ENCODE data around the gene CYP11A1. TPM values are rescaled to one million over a fixed set of nuclear protein-coding genes. Genes with fewer than 3 reads are reported as not detected.
"Not testable (repeated sequence)": the region's sequence is repeated elsewhere in the genome, so short reads cannot be mapped to it uniquely, and the experiment has no call there.

Gene CYP11A1
- total RNA-seq, 1 experiment from 2014 or later, result not detected

DNA sequence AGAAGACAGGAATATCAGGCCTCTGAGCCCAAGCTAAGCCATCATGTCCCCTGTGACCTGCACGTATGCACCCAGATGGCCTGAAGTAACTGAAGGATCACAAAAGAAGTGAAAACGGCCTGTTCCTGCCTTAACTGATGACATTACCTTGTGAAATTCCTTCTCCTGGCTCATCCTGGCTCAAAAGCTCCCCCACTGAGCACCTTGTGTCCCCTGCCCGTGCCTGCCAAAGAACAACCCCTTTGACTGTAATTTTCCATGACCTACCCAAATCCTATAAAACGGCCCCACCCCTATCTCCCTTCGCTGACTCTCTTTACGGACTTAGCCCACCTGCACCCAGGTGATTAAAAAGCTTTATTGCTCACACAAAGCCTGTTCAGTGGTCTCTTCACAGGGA is 8.1 kb downstream of the CYP11A1 start:
- not testable (repeated sequence) for H3K79me2 ChIP-seq (ENCODE audit: low read length); H3K9ac ChIP-seq (ENCODE audit: low read length); H3K4me1 ChIP-seq (ENCODE audit: low read length); H3K4me3 ChIP-seq (ENCODE audit: low read length); H3K27ac ChIP-seq (ENCODE audit: low read length); H4K20me1 ChIP-seq (ENCODE audit: insufficient read depth, low read depth, low read length); DNase-seq; H3K9me3 ChIP-seq (ENCODE audit: low read length); H2AFZ ChIP-seq (ENCODE audit: low read length); H3K4me2 ChIP-seq (ENCODE audit: low read depth, low read length, poor library complexity, severe bottlenecking); H3K36me3 ChIP-seq (ENCODE audit: insufficient read depth, low read length); H3K27me3 ChIP-seq (ENCODE audit: low read length); H3K9me2 ChIP-seq (replicated peaks; ENCODE audit: insufficient read depth, low read length)

DNA sequence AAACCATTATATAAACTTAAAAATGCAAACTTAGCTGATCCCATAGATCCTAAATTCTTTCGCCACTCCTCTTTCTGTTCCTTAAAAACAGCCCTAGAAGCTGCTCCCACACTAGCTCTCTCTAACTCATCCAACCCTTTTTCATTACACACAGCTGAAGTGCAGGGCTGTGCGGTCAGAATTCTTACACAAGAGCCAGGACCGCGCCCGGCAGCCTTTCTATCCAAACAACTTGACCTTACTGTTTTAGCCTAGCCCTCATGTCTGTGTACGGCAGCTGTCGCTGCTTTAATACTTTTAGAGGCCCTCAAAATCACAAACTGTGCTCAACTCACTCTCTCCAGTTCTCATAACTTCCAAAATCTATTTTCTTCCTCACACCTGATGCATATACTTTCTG is 9.9 kb downstream of the CYP11A1 start:
- H3K4me2 ChIP-seq (ENCODE audit: low read depth, low read length, poor library complexity, severe bottlenecking); H3K4me1 ChIP-seq (ENCODE audit: low read length); H4K20me1 ChIP-seq (ENCODE audit: insufficient read depth, low read depth, low read length); H3K79me2 ChIP-seq (ENCODE audit: low read length); DNase-seq; H3K9me2 ChIP-seq (replicated peaks; ENCODE audit: insufficient read depth, low read length); H2AFZ ChIP-seq (ENCODE audit: low read length); H3K27me3 ChIP-seq (ENCODE audit: low read length); H3K27ac ChIP-seq (ENCODE audit: low read length); H3K9me3 ChIP-seq (ENCODE audit: low read length); H3K4me3 ChIP-seq (ENCODE audit: low read length); H3K36me3 ChIP-seq (ENCODE audit: insufficient read depth, low read length); H3K9ac ChIP-seq (ENCODE audit: low read length): not testable (repeated sequence)

DNA sequence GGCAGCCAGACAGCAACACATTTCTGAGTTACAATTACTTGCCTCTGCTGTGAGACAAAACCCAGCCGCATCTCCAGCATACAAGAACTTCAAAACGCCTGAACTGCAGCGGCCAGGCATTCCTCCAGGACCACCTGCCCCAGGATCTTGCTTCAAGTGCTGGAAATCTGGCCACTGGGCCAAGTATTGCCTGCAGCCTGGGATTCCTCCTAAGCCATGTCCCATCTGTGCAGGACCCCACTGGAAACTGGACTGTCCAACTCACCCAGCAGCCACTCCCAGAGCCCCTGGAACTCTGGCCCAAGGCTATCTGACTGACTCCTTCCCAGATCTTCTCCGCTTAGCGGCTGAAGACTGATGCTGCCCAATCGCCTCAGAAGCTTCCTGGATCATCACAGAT is 11.4 kb downstream of the CYP11A1 start:
- H3K27me3 ChIP-seq (ENCODE audit: low read length); H3K9me2 ChIP-seq (replicated peaks; ENCODE audit: insufficient read depth, low read length); H3K36me3 ChIP-seq (ENCODE audit: insufficient read depth, low read length); H3K4me2 ChIP-seq (ENCODE audit: low read depth, low read length, poor library complexity, severe bottlenecking); H3K9ac ChIP-seq (ENCODE audit: low read length); H3K4me1 ChIP-seq (ENCODE audit: low read length); DNase-seq; H3K27ac ChIP-seq (ENCODE audit: low read length); H2AFZ ChIP-seq (ENCODE audit: low read length); H3K9me3 ChIP-seq (ENCODE audit: low read length); H4K20me1 ChIP-seq (ENCODE audit: insufficient read depth, low read depth, low read length); H3K4me3 ChIP-seq (ENCODE audit: low read length); H3K79me2 ChIP-seq (ENCODE audit: low read length): not testable (repeated sequence)

DNA sequence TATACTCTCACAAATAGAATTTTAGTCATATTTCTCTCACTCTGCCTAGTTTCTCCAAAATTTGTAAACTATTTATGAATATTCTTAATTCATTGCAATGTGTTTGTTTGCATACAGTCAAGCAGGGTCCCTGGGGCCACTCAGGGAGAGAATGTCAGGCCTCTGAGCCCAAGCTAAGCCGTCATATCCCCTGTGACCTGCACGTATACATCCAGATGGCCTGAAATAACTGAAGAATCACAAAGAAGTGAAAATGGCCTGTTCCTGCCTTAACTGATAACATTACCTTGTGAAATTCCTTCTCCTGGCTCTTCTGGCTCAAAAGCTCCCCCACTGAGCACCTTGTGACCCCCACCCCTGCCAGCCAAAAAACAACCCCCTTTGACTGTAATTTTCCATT is 13.5 kb downstream of the CYP11A1 start:
- not testable (repeated sequence) for H3K4me3 ChIP-seq (ENCODE audit: low read length); H3K27ac ChIP-seq (ENCODE audit: low read length); H3K4me2 ChIP-seq (ENCODE audit: low read depth, low read length, poor library complexity, severe bottlenecking); H3K79me2 ChIP-seq (ENCODE audit: low read length); H3K9me3 ChIP-seq (ENCODE audit: low read length); H2AFZ ChIP-seq (ENCODE audit: low read length); H3K9ac ChIP-seq (ENCODE audit: low read length); DNase-seq; H3K36me3 ChIP-seq (ENCODE audit: insufficient read depth, low read length); H3K9me2 ChIP-seq (replicated peaks; ENCODE audit: insufficient read depth, low read length); H3K27me3 ChIP-seq (ENCODE audit: low read length); H4K20me1 ChIP-seq (ENCODE audit: insufficient read depth, low read depth, low read length); H3K4me1 ChIP-seq (ENCODE audit: low read length)

DNA sequence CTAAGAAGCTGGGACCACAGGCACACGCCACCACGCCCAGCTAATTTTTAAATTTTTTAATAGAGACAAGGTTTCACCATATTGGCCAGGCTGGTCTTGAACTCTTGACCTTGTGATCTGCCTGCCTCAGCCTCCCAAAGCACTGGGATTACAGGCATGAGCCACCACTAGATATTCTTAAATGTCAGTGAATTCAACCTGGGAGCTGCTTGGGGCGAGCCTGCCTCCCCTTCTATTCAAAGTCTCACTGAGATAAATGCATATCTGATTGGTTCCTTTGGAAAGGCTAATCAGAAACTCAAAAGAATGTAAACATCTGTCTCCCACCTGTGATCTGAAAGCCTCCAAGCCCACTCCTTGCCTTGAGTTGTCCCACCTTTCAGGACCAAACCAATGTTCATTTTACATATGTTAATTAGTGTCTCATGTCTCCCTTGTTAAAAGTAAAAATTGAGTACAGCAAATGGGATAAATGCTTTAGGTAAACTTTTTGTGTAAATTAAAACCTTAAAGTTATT is 15.0 kb downstream of the CYP11A1 start:
- Histone ChIP-seq H3K4me1 (ENCODE audit: low read length) (no peaks in the 10 kb centered on the region), H3K4me2 (ENCODE audit: low read depth, low read length, poor library complexity, severe bottlenecking) (no peak overlapping the region), H3K27me3 (ENCODE audit: low read length) (no peaks in the 10 kb centered on the region), H2AFZ (ENCODE audit: low read length) (no peak overlapping the region), H3K36me3 (ENCODE audit: insufficient read depth, low read length) (no peaks in the 10 kb centered on the region), H3K9ac (ENCODE audit: low read length) (no peak overlapping the region), H3K4me3 (ENCODE audit: low read length) (no peak overlapping the region), H3K9me2 (replicated peaks; ENCODE audit: insufficient read depth, low read length) (no peaks in the 10 kb centered on the region), H3K79me2 (ENCODE audit: low read length) (no peaks in the 10 kb centered on the region), H4K20me1 (ENCODE audit: insufficient read depth, low read depth, low read length) (no peaks in the 10 kb centered on the region), H3K9me3 (ENCODE audit: low read length) (no peaks in the 10 kb centered on the region), H3K27ac (ENCODE audit: low read length) (no peak overlapping the region)
- DNase-seq, result no peak

DNA sequence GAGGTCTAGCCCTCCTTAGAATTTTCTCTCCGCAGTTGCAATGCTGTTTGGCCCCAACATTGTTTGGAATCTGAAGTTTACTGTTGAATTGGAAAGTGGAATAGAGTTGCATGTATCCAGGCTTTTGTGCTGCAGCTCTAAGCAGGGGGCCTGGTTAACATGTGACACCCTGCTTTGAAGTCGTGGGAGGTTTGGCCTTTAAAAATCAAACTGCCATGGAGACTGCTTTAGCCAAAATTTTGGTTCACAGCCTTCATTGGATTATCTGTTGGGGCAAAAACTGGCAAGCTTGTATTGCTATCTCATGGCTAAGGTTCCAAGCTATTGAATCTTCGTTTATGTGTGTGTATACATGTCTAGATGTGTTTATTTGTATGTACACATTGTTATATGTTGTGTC is 15.8 kb downstream of the CYP11A1 start:
- no peak overlapping the region for H3K9ac ChIP-seq (ENCODE audit: low read length)
- H3K27me3 ChIP-seq (ENCODE audit: low read length), result no peaks in the 10 kb centered on the region
- DNase-seq, result no peak
- H3K27ac ChIP-seq (ENCODE audit: low read length), result no peak overlapping the region
- no peaks in the 10 kb centered on the region for H3K36me3 ChIP-seq (ENCODE audit: insufficient read depth, low read length)
- H3K9me2 ChIP-seq (replicated peaks; ENCODE audit: insufficient read depth, low read length), result no peaks in the 10 kb centered on the region
- H3K4me3 ChIP-seq (ENCODE audit: low read length), result no peak overlapping the region
- no peak overlapping the region for H3K4me2 ChIP-seq (ENCODE audit: low read depth, low read length, poor library complexity, severe bottlenecking)
- H3K9me3 ChIP-seq (ENCODE audit: low read length), result no peaks in the 10 kb centered on the region
- H2AFZ ChIP-seq (ENCODE audit: low read length), result no peak overlapping the region
- H3K79me2 ChIP-seq (ENCODE audit: low read length), result no peaks in the 10 kb centered on the region
- H3K4me1 ChIP-seq (ENCODE audit: low read length), result no peaks in the 10 kb centered on the region
- no peaks in the 10 kb centered on the region for H4K20me1 ChIP-seq (ENCODE audit: insufficient read depth, low read depth, low read length)

DNA sequence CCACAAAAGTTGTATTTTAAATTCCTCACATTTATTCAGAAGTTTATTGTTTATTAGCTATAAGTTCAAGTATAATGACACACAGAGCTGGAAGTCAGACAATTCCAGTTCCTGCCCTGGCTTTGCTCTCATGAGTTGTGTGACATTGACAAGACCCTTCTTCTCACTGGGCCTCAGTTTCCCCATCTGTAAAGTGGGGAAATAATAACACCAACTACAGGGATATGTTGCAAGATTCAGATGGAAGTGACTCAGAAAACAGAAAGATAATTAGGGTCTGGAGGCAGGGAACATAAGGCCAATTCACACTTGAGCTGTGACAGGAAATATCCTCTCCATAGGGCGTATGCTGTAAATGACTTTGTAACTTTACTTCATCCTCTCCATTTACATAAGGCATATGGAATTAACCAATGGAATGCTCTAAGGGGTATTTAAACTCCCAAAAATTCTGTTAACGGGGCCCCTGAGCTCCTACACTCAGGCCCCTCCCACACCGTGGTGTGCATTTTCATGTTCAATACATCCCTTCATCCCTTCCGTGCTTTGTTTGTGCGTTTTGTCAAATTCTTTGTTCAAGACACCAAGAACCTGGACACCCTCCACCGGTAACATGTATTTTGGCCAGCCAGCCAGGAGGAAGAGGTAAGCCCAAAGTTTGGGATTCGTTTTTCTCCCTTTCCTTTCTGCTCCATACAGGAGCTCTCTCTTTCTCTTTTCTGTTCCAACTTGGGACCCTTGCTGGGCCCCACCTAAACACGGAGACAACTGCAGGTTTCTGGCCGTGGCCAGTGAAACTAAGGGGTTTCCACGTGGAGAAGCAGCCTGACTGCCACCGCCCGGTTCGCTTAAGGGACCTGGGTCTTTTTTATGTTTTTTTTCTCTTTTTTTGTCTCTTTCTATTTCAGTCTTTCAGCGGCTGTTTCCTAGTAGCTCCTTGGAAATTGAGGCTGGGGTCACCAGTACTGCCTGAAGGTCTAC is 16.9 kb downstream of the CYP11A1 start:
- Histone ChIP-seq H3K4me2 (ENCODE audit: low read depth, low read length, poor library complexity, severe bottlenecking) (no peak overlapping the region), H4K20me1 (ENCODE audit: insufficient read depth, low read depth, low read length) (no peaks in the 10 kb centered on the region), H3K4me3 (ENCODE audit: low read length) (no peak overlapping the region), H3K4me1 (ENCODE audit: low read length) (no peaks in the 10 kb centered on the region), H3K27me3 (ENCODE audit: low read length) (no peaks in the 10 kb centered on the region), H3K27ac (ENCODE audit: low read length) (no peak overlapping the region), H2AFZ (ENCODE audit: low read length) (no peak overlapping the region), H3K9me3 (ENCODE audit: low read length) (no peaks in the 10 kb centered on the region), H3K9ac (ENCODE audit: low read length) (no peak overlapping the region), H3K9me2 (replicated peaks; ENCODE audit: insufficient read depth, low read length) (no peaks in the 10 kb centered on the region), H3K79me2 (ENCODE audit: low read length) (no peaks in the 10 kb centered on the region), H3K36me3 (ENCODE audit: insufficient read depth, low read length) (no peaks in the 10 kb centered on the region)
- no peak for DNase-seq

DNA sequence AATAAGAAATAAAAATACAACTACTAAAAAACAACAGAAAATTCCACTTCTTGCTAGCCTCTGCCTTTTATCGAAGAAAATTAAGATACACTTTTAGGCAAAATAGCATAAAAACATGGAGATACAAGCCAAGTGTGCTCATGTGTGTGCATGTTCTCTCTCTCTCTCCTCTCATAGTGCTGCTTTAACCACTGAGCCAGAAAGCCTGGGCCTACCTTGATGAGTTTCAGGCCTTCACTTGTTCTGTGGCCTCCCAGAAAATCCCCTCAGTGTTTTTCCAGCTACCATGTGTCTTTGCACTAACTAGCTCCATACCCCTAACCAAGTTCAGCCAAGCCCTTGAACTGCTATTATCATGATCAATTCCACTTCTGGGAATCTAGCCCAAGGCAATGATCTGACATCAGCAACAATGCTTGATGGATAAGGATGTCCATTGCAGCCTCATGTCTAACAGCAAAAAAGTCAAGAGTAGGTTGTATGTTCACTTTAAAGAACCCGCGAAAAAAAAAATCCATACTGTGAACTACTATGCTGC is 18.1 kb downstream of the CYP11A1 start:
- Histone ChIP-seq H3K9me3 (ENCODE audit: low read length) (no peaks in the 10 kb centered on the region), H3K36me3 (ENCODE audit: insufficient read depth, low read length) (no peaks in the 10 kb centered on the region), H3K27ac (ENCODE audit: low read length) (no peak overlapping the region), H4K20me1 (ENCODE audit: insufficient read depth, low read depth, low read length) (no peaks in the 10 kb centered on the region), H3K9ac (ENCODE audit: low read length) (no peak overlapping the region), H3K4me1 (ENCODE audit: low read length) (no peaks in the 10 kb centered on the region), H3K9me2 (replicated peaks; ENCODE audit: insufficient read depth, low read length) (no peaks in the 10 kb centered on the region), H3K79me2 (ENCODE audit: low read length) (no peaks in the 10 kb centered on the region), H3K4me2 (ENCODE audit: low read depth, low read length, poor library complexity, severe bottlenecking) (no peak overlapping the region), H3K27me3 (ENCODE audit: low read length) (no peaks in the 10 kb centered on the region), H3K4me3 (ENCODE audit: low read length) (no peak overlapping the region), H2AFZ (ENCODE audit: low read length) (no peak overlapping the region)
- no peak for DNase-seq

Data from Karpas-422 (cell line).